SK-N-MC (cell line): ENCODE measurements around the gene OTX2.

Experiments used
- EZH2 ChIP-seq: fragments of 200-600 bp; sonication (generic); IDR thresholded peaks from one replicate; pipeline ENCODE4 v1.6.1; 2017; ENCODE audit warnings: antibody characterized with exemption
- POLR2AphosphoS5 ChIP-seq: IDR thresholded peaks from 2 replicates; pipeline ENCODE4 v1.6.1; 2012; ENCODE audit warnings: mild to moderate bottlenecking, low read depth, low read length, borderline replicate concordance

- no peak for TF ChIP-seq EZH2
- no peak for TF ChIP-seq POLR2AphosphoS5
Measured at GRCh38 chr14:56854325-56854724, 44.0 kb upstream of the OTX2 start.
